GM21381 (cell line): ENCODE data around the gene UBE2G1.
"Not testable (repeated sequence)": the region's sequence is repeated elsewhere in the genome, so short reads cannot be mapped to it uniquely, and the experiment has no call there.

Experiments used
- ATAC-seq: cut with Tn5 transposase; IDR thresholded peaks from one replicate; pipeline ENCODE4 v1.9.1; 2021; ENCODE audit warnings: mild to moderate bottlenecking, moderate library complexity; ENCODE audit not compliant: unreplicated experiment

UBE2G1 gene

GRCh38 chr17:4255271-4255670, 111.2 kb downstream of the UBE2G1 start:
- not testable (repeated sequence) for ATAC-seq

GRCh38 chr17:4250887-4251286, 115.6 kb downstream of the UBE2G1 start:
- no peak for ATAC-seq

- ATAC-seq = no peak
These were observed 116.9 kb downstream of the UBE2G1 start for GRCh38 chr17:4249452-4250029.

GRCh38 chr17:4248504-4249277, 117.8 kb downstream of the UBE2G1 start:
- ATAC-seq = no peak

- no peak for ATAC-seq
These were observed 118.5 kb downstream of the UBE2G1 start for GRCh38 chr17:4247971-4248388.

GRCh38 chr17:4247361-4247970, 119.0 kb downstream of the UBE2G1 start:
- ATAC-seq = no peak

GRCh38 chr17:4246674-4247073, 119.8 kb downstream of the UBE2G1 start:
- ATAC-seq = no peak

GRCh38 chr17:4241535-4241934, 124.9 kb downstream of the UBE2G1 start:
- ATAC-seq = no peak

GRCh38 chr17:4236456-4236855, 130.0 kb downstream of the UBE2G1 start:
- no peak for ATAC-seq

- ATAC-seq = no peak
These were observed 130.8 kb downstream of the UBE2G1 start for GRCh38 chr17:4235372-4236279.

GRCh38 chr17:4234401-4234800, 132.1 kb downstream of the UBE2G1 start:
- no peak for ATAC-seq

GRCh38 chr17:4233668-4234258, 132.7 kb downstream of the UBE2G1 start:
- ATAC-seq = no peak

GRCh38 chr17:4232168-4232813, 134.2 kb downstream of the UBE2G1 start:
- ATAC-seq = no peak

- no peak for ATAC-seq
These were observed 136.6 kb downstream of the UBE2G1 start for GRCh38 chr17:4229627-4230541.

GRCh38 chr17:4221899-4222659, 144.4 kb downstream of the UBE2G1 start:
- ATAC-seq = no peak

GRCh38 chr17:4221163-4221562, 145.3 kb downstream of the UBE2G1 start:
- ATAC-seq = no peak

- no peak for ATAC-seq
These were observed 145.8 kb downstream of the UBE2G1 start for GRCh38 chr17:4220655-4221054.
